Stimulated activated CD4-positive, alpha-beta T cell treated with anti-CD3 and anti-CD28 coated beads, Interleukin-2, amount 100 ng/mL, for 24 hours (primary cell): ENCODE measurements around the gene SKP2.
"Not testable (repeated sequence)": the region's sequence is repeated elsewhere in the genome, so short reads cannot be mapped to it uniquely, and the experiment has no call there.

ENCODE experiments used
- DNase-seq, 2 donors: peaks; one replicate each; pipeline ENCODE4 v3.0.0-alpha.2; 2020

SKP2 gene

GRCh38 chr5:36151434-36152323, at the start of gene SKP2, which contains the start of gene LMBRD2:
SKP2 (plus strand) TSS chr5:36152111; CDS start chr5:36152263, 152 bp downstream.
LMBRD2 (minus strand) TSS chr5:36151887; CDS start chr5:36143349, 8,538 bp downstream.
- peak; percentile 97 to 99 for DNase-seq

DNA sequence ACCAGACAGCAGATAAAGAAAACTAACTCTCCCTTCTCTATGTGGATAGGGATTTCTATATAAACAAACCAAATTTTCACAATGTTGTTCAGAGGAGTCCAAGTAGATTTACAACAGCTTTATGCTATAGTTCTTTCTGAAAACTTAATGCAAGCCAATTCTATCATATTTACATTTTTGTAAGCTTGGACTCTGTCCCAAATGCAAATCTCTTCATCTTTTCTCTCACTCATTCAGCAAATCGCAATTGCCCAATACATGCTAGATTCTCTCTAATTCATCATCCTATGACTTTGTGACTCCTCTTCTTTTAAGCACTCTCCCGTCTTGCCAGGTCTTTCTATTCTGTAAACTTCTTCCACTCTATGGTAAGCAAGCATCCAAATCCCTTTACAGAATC, 46.1 kb upstream of the SKP2 start:
- no peak for DNase-seq

DNA sequence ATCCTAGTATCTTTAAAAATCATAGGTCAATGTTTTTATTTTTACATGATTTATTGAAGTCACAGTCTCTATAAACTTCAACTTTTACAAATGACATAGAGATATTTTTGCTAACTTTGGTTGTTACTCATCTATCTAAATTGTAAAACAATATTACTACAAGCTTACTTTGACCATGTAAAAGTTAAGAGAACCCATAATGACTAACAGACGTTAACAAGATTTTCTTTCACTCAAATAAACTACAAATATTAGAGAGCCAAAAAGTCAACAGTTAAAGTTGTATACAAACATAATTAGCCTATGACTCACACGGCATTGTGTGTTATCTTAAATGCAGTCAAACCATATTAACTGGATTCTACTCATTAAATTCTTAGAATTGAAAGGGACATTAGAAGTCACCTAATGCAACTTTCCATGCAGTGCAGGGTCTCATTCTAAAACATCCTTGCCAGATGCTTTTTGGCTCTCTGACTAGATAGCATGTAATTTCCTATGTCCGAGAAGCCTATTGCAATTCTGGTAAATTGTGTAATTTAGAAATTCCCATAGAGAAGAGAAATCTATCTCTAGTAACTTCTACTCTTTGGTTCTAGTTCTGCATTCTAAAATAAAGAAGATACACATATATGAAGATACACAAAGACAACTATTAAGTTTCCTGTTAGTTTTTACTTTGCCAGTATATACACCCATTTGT, 43.0 kb upstream of the SKP2 start:
- no peak for DNase-seq

- no peak for DNase-seq
These were observed 40.7 kb upstream of the SKP2 start for GRCh38 chr5:36111238-36111637.

- no peak for DNase-seq
These were observed 26.0 kb upstream of the SKP2 start for GRCh38 chr5:36125868-36126267.

GRCh38 chr5:36128795-36129194, 23.1 kb upstream of the SKP2 start:
- DNase-seq, result no peak

DNA sequence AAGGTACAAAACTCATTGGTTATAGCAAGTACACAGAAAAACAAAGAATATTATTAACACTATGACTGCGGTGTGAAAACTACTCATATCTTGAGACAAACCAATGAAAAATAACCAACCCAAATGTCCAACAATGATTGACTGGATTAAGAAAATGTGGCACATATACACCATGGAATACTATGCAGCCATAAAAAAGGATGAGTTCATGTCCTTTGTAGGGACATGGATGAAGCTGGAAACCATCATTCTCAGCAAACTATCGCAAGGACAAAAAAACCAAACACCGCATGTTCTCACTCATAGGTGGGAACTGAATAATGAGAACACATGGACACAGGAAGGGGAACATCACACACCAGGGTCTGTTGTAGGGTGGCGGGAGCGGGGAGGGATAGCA, 22.2 kb upstream of the SKP2 start:
- not testable (repeated sequence) for DNase-seq

- not testable (repeated sequence) for DNase-seq
These were observed 18.9 kb upstream of the SKP2 start for GRCh38 chr5:36133009-36133408.

DNA sequence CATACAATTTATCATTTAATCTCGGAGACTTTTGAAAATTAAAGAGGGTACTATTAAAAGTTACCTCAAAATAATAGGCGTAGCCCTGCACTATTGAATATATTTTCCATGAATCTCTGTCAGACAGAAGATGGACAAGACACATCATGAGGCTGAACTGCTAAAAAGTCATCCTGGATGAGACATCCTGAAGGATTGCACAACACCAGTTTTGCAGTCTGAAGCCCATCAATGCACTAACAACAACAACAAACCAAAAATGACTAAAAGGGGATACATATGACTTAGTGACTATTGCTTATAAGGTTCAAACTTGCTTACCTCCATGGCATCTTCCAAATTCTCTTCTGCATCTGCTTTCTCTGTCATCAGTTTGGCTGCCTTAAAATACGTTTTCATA, 15.9 kb upstream of the SKP2 start:
- DNase-seq, result no peak

DNA sequence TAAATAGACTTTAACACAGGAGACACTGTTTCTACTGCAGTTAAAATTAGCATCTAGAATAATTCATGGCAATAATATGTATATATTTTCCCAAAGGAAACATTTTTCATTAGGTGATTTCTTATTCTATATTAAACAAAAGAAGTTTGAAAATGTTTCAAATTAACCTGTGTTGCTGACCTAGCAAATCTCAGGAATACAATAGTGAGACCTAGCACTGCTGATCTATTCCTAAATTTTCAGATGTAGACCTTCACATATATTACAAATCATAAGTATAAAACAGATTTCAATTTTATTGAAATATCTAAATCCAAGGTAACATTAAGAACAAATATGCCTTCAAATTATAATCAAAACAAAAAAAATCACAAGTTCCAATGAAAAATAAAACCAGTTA, 15.3 kb upstream of the SKP2 start:
- DNase-seq, result no peak

DNA sequence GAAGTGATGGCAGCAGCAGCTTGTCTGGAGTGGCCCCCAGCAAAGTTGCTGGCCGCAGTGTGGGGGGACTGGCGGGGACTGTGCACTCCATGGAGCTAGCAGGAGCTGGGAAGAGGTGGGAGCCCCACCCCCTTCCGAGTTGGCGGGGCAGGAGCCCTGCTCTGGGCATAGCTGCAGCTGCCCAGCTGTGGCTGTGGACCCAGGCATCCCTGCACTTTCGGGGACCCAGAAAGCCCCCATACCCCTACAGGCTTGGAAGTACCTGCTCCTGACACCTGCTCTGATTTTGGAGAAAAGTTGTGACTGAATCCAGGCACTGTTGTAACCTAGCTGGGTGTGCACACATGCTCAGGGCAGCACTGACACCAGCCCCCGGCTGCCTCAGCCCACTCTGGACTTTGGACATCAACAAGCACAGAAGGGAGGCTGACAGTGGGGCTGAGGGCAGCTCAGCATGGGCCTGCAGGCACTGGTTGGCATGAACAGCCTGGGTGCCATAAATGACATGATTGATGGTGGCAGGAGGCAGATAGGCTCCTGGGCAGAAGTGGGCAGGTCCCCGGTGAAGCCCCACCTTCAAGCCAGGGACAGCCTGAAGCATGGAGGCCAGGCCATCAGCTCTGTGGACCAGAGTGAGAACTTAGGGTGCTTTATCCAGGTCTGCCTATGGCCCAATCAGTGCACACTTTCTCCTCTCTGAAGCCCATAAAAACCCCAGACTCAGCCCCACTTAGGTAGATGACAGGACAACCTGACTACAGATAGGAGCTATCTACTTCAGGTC, 12.8 kb upstream of the SKP2 start:
- no peak for DNase-seq

DNA sequence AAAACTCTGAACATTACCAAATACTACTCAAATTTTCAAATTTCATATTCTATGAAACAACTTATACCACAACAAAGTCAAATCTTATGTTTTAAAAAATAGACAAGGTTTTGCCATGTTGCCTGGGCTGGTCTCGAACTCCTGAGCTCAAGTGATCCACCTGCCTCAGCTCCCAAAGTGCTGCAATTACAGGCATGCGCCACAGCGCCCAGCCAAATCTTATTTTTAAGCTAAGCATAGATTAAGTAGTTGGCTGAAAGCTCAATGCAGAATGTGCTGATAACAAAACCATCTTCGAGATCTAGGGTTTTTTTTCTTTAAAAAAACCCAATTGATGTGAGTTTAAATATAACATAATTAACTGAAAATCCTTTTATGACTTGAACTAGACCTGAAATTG, 6.6 kb upstream of the SKP2 start:
- no peak for DNase-seq

- no peak for DNase-seq
These were observed 5.5 kb upstream of the SKP2 start for GRCh38 chr5:36146390-36146789.

DNA sequence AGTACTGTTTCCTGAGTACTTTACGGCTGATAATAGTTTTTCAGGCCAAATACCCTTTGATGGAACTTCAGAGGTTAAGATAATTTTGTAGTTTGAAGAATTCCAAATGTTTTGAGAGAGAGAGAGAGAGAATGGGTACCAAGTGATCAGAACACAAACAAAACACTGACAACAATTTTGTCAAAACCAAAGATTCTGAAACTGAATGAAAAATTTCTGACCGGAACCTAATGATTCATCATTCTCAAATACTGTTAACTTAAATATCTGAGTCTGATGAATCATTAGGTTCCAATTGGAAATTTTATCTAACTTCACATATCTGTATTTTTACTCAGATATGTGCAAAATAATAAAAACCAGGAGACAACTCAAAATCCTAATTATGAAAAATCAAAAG, 4.2 kb upstream of the SKP2 start:
- no peak for DNase-seq

DNA sequence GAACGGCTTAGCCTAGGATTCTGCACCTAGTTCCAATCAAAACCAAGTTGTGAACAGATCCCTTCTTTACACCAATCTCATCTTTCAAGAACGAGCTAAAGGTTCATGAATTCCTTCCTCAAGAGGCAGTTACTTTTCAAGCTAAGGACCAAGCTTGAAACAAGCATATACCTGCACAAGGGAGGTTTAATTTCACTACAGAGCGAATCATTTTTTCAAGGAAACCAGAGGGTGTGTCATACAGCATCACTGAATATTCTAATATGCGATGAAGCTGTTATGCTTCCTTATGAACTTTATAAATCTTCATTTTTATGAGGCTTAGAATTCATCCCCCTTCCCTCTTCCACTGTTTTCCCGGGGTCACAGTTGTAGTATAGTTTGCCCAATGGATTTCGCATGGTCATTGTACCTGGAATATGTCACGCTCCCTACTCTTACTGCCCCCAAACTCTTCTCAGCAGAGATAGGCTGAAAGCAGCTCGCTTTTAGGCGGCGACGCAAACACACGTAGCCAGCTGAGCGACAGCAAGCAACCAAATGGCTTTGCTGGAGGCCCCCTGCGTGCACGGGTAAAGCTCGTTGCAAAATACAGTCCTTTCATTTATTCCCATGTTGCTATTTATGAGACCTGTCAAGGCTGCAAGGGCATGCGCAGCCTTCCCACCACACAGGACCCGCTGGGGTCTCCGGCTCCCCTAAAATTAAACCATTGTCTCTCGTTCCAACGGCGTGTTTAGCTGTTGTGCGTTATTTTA, 1.1 kb upstream of the SKP2 start:
- peak; percentile 48 to 60 for DNase-seq

GRCh38 chr5:36152324-36153297, 700 bp downstream of the SKP2 start:
- DNase-seq, result no peak

- no peak for DNase-seq
These were observed 1.4 kb downstream of the SKP2 start for GRCh38 chr5:36153298-36153677.

DNA sequence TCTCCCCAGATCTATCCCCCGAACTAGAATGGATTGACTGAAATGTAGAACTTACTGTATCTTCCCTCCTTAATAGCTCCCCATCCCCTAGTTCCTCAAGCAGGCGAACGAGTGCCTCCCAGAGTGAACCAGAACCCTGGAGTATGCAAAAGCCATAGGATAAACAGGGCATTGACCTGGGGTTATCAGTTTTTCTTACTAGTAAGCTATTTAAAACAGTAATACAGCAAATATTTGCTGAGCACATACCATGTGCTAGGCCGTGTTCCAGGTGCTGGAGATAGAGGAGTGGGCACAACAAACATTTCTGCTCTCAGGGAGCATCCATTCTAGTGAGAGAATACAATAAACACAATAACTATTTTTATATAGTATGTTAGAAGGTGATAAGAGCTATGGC, 1.8 kb downstream of the SKP2 start:
- no peak for DNase-seq

DNA sequence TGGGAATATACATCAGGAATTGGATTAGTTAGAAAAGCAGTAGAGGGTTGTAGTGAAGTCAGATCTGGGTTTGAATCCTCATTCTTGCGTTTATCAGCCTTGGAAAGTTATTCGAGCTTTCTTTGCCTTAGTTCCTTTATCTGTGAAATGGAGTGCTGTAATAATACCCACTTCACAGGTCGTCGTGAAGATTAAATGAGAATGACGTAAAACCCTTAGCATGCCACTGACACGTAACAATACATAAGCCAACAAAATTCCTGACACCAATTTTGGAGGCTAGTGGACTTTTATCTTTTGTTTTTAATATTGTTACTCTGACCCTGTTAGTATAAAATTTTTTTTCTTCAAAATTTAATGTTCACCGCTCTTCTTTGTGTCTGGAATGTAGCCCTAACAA, 3.4 kb downstream of the SKP2 start:
- no peak for DNase-seq

GRCh38 chr5:36156121-36156601, 4.2 kb downstream of the SKP2 start:
- no peak for DNase-seq

DNA sequence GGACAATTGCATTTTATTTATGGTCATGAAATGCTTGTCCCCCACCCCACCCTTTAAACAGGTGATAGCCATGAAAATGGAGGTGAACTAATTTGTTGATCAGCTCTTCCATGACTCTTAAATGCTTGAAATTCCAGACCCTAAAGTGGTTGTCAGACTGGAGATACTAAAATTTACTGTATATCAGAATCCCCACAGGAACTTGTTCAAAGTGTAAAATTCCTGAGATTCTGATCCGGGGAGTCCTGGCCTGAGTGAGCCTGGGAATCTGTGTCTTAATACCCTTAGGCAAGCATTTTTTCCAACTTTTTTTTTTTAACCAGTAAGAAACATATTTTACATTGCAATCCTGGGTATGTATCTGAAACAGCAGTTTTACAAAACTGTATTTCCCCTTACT, 4.7 kb downstream of the SKP2 start:
- no peak for DNase-seq
